ENCODE measurements around the gene TSC22D2. TPM values are rescaled to one million over a fixed set of nuclear protein-coding genes. Genes with fewer than 3 reads are reported as not detected.

TSC22D2 gene
- polyA plus RNA-seq, 1 donor from 2014 or later, result 15.3 TPM

DNA sequence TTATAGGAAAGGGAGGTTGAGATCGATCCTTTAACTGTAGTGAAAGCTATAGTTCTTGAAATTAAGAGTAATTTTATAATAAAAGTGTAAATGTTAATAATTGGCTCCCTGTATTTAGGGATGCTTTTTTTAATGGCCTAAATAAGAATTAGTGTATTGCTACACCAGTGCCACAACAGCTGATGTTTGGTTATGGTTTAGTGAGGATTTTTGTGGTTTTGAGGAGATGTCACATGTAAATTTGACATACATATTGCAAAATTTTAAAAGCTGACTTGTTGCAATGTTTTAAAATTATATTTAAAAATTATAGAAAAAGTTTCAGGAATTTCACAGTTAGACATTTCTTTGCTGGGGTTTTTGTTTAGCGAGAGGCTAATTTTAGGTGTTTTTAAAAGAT, 3.9 kb downstream of the TSC22D2 start:
- no peaks in the 10 kb centered on the region for H3K9me2 ChIP-seq (ENCODE audit: insufficient read depth, low read length)
- TF ChIP-seq REST (IDR thresholded peaks at IDR 0.05; ENCODE audit: borderline replicate concordance) (no peak), RAD21 (conservative IDR thresholded peaks at IDR 0.05) (no peak), EP300 (conservative IDR thresholded peaks at IDR 0.05; ENCODE audit: poor library complexity, severe bottlenecking) (no peak), CTCF (IDR thresholded peaks at IDR 0.05; ENCODE audit: poor library complexity, severe bottlenecking) (no peak), EZH2 (IDR thresholded peaks at IDR 0.05; ENCODE audit: borderline replicate concordance, insufficient read depth, low read length, poor library complexity, severe bottlenecking) (no peak), SMC3 (conservative IDR thresholded peaks at IDR 0.05; ENCODE audit: poor library complexity) (no peak), MXI1 (conservative IDR thresholded peaks at IDR 0.05; ENCODE audit: poor library complexity, severe bottlenecking) (no peak), TAF1 (IDR thresholded peaks at IDR 0.05; ENCODE audit: low read depth) (no peak), POLR2AphosphoS5 (IDR thresholded peaks at IDR 0.05) (no peak)
- no peaks in the 10 kb centered on the region for H3K27me3 ChIP-seq (ENCODE audit: insufficient read depth, low read depth, low read length)
- peak overlapping the region; percentile 95 for H3K4me2 ChIP-seq (ENCODE audit: low read length)
- H4K20me1 ChIP-seq (ENCODE audit: insufficient read depth), result peaks cover 44% of the 10 kb centered on the region
- no peaks in the 10 kb centered on the region for H3K9me3 ChIP-seq (ENCODE audit: low read length)
- peaks cover 64% of the 10 kb centered on the region for H3K79me2 ChIP-seq (replicated peaks; ENCODE audit: insufficient read depth, low read length)
- H3K36me3 ChIP-seq (ENCODE audit: insufficient read depth, low read length), result no peaks in the 10 kb centered on the region
- H3K9ac ChIP-seq (ENCODE audit: low read length), result peak overlapping the region; percentile 95
- peaks cover 8% of the 10 kb centered on the region for H3F3A ChIP-seq (ENCODE audit: insufficient read depth, low read length, poor library complexity, severe bottlenecking)
- no peak overlapping the region for H2AFZ ChIP-seq (ENCODE audit: low read depth, low read length)
- no peak overlapping the region for H3K27ac ChIP-seq (ENCODE audit: low read length)
- H3K4me3 ChIP-seq (ENCODE audit: low read length), result peak overlapping the region; percentile 88

DNA sequence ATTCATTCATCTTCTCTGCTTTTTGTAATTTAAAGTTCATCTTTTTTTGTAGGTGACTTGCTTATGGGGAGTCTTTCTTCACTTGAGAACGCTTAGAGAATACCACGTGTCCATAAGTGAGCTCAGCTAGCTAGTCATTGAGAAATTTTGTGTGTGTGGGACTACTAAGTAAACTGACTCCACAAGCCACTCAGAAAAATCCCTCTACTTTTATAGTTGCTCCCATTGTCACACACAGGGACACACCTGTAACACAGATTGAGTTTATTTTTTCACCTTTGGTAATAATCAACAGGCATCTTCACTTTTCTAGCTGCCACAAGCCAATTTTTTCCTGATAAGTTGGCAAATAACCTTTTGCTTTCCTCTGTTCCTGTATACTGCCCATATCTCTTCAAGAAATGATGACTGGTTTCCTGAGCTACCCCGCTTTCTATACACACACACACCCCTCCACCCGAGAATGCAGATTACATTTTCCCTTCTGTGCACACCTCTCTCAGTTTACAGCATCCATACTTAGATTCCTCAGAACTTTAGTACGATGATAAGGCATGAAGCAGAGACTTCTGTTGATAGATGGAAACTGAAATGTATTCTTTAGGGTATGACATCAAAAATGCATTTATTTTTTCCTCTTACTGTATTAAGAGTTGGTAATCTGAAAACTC, 4.6 kb downstream of the TSC22D2 start:
- Histone ChIP-seq H3K27ac (ENCODE audit: low read length) (no peak overlapping the region), H3K9ac (ENCODE audit: low read length) (peak overlapping the region; percentile 22), H3K9me3 (ENCODE audit: low read length) (no peaks in the 10 kb centered on the region), H3K79me2 (replicated peaks; ENCODE audit: insufficient read depth, low read length) (peaks cover 71% of the 10 kb centered on the region), H3K27me3 (ENCODE audit: insufficient read depth, low read depth, low read length) (no peaks in the 10 kb centered on the region), H3K9me2 (ENCODE audit: insufficient read depth, low read length) (no peaks in the 10 kb centered on the region), H3F3A (ENCODE audit: insufficient read depth, low read length, poor library complexity, severe bottlenecking) (peaks cover 2% of the 10 kb centered on the region), H3K4me3 (ENCODE audit: low read length) (peak overlapping the region; percentile 88), H2AFZ (ENCODE audit: low read depth, low read length) (no peak overlapping the region), H4K20me1 (ENCODE audit: insufficient read depth) (peaks cover 44% of the 10 kb centered on the region), H3K36me3 (ENCODE audit: insufficient read depth, low read length) (no peaks in the 10 kb centered on the region), H3K4me2 (ENCODE audit: low read length) (peak overlapping the region; percentile 95)
- no peak for TF ChIP-seq EP300 (conservative IDR thresholded peaks at IDR 0.05; ENCODE audit: poor library complexity, severe bottlenecking)
- peak; percentile 66 for TF ChIP-seq MXI1 (conservative IDR thresholded peaks at IDR 0.05; ENCODE audit: poor library complexity, severe bottlenecking)
